Measurements from ENCODE around the gene ARHGAP24.

GRCh38 chr4:85793233-85793585 lies 318.3 kb downstream of the ARHGAP24 start:
- TF ChIP-seq POLR2AphosphoS5 (IDR thresholded peaks at IDR 0.05; ENCODE audit: low read depth, low read length) (no peak), SIN3A (IDR thresholded peaks at IDR 0.05; ENCODE audit: borderline replicate concordance, insufficient read depth, low read length) (no peak)
- TF ChIP-seq, protein P1, sequence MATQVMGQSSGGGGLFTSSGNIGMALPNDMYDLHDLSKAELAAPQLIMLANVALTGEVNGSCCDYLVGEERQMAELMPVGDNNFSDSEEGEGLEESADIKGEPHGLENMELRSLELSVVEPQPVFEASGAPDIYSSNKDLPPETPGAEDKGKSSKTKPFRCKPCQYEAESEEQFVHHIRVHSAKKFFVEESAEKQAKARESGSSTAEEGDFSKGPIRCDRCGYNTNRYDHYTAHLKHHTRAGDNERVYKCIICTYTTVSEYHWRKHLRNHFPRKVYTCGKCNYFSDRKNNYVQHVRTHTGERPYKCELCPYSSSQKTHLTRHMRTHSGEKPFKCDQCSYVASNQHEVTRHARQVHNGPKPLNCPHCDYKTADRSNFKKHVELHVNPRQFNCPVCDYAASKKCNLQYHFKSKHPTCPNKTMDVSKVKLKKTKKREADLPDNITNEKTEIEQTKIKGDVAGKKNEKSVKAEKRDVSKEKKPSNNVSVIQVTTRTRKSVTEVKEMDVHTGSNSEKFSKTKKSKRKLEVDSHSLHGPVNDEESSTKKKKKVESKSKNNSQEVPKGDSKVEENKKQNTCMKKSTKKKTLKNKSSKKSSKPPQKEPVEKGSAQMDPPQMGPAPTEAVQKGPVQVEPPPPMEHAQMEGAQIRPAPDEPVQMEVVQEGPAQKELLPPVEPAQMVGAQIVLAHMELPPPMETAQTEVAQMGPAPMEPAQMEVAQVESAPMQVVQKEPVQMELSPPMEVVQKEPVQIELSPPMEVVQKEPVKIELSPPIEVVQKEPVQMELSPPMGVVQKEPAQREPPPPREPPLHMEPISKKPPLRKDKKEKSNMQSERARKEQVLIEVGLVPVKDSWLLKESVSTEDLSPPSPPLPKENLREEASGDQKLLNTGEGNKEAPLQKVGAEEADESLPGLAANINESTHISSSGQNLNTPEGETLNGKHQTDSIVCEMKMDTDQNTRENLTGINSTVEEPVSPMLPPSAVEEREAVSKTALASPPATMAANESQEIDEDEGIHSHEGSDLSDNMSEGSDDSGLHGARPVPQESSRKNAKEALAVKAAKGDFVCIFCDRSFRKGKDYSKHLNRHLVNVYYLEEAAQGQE (IDR thresholded peaks at IDR 0.05; ENCODE audit: insufficient read depth in 1 of 2, low read depth in 2 of 2, low read length in 2 of 2): no peak
